HG03432 (cell line): ENCODE data around the gene SMIM13.

Experiments used
- ATAC-seq: cut with Tn5 transposase; IDR thresholded peaks from one replicate; pipeline ENCODE4 v1.9.1; 2021; ENCODE audit warnings: mild to moderate bottlenecking, moderate library complexity; ENCODE audit not compliant: unreplicated experiment

The SMIM13 gene

DNA sequence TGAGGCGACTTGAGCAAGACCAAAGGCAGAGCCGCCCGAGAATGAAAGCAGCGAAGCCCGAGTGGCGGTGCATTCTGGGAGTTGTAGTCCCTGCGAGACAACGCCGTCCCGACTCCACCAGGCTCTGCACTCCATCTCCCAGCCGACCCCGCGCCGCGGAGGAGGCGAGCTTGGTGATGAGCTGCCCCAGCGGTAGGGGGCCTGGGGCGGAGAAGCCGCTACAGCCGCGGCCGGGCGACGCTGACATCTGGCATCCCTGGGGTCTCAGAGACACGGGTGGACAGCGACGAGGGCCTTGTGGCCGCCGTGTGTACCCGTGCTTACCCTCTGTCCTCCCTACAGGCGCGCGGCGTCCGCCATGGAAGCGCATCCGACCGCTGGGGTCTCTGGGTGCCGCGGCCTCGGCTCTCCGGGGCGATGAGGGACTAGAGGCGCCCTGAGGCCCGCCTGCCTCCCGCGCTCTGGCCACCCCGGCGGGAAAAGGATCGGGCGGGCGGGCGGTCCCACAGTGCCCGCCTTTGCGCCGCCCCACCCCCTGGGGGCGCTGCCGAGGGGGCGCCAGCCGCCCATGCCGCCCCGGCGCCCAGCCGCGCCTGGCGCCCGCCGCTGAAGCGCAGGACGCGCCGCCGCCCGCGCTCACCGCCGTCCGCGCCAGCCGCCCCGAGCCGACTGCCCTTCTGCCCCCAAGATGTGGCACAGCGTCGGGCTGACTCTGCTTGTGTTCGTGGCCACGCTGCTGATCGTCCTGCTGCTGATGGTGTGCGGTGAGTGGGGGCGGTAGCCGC, at the start of gene SMIM13:
Gene SMIM13, plus strand, starts transcription at position 209 of the 785 bp plus-strand sequence. Its CDS starts 480 bp downstream, at position 689.
- peak; percentile 91 for ATAC-seq

DNA sequence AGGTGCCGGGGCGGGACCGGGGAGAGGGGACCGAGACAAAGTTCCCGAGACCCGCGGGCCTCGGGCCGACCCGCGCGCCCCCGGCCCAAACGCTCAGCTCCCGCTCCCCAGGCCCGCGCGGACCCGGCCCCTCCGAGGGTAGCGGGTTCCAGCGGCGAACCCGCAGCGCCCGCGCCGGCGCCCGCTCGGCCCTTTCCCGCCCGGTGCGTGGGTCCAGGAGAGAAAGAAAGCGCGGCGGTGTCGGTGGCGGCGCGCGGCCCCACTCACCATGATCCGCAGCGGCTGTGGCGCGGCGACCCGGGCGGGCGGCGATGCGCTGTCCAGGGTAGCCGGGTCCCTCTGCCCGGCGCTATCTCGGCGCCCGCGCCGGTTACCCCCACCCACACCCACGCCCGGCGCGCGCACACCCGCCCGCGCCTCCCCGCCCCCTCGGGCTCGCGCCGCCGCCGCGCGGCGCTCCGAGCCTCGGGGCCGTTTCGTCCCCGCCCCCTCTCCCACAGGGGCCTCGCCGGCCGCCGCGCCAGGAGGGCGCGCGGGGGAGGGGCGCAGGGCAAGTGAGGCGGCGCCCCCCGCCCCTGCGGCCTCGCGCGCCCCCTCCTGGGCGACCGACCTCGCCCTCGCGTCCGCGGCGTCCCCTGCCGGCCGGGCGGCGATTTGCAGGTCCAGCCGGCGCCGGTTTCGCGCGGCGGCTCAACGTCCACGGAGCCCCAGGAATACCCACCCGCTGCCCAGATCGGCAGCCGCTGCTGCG, 49.5 kb upstream of the SMIM13 start, which contains the start of gene ELOVL2:
Gene ELOVL2, minus strand, starts transcription at position 345 of the 751 bp plus-strand sequence. Its CDS starts 75 bp downstream, at position 270.
- ATAC-seq: peak; percentile 65

DNA sequence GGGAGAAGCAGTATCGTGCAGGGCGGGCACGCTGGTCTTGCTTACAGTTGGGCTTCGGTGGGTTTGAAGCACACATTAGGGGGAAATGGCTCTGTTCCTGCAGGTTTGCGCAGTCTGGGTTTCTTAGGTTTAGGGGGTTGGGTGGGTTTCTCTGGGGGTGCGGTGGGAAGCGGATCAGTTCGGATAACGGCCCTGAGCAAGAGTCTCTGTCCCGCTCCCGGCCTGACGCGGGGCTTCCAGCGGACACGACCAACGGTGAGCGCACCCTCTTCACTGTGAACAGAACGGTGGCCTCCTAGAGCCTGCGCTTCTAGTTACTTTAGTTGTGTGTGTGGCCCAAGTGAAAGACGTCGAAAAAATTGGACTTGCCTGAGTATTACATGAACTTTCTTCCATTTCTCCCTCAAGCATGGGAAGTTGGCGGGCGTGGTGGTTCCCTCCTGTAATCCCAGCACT, 48.9 kb upstream of the SMIM13 start:
- no peak for ATAC-seq

DNA sequence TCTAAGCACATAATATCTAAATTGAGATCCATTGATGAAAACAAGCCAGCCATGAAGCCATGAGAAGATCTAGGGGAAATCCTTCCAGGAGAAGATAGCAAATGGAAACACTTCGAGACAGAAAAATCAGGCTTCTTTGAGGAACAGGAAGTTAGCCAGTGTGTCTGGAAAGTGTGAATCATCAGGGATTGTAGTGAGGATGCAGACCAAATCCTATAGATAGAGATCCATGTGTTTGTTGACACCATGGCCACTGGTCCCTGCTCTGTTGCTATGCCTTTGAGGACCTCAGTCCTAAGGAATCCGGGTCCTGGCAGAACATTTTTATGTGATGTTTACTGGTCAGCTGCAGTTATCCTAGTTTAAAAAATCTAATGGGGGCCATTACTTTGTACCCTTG, 42.9 kb upstream of the SMIM13 start:
- no peak for ATAC-seq

DNA sequence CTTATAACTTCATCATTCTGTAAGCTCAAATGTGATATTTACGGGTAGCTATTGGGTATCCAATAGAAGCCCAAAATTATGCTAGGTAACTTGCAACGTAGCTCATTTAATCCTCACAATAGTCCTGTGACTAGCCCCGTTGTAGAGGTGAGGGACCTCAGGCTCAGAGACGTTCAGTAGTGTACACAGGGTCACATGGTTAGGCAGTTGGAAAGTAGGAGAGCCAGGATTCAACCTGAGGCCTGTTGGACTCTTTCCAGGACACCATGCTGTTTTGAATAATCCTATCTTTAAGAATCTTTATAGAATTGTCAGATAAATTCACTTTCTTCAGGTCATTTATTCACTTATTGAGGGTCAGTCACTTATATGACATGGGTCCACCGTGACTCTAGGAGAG, 40.3 kb upstream of the SMIM13 start:
- ATAC-seq: no peak

DNA sequence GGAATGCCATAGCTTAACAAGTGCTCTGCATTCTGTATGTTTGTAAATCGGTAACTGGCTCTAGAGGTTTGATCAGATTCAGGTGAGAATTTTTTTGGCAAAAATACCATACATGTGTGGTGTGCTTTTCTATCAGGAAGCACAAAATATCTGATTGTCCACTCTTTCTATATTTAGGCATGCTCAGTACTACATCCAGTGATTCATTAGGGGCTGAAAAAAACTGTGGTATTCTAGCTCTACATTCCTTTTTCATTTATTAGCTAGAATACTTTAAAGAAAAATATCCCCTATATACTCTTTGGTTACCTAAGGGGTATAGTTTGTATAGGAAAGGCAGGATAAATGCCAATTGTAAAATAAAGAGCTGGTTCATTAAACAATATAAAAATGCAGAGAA, 38.9 kb upstream of the SMIM13 start:
- ATAC-seq: no peak

DNA sequence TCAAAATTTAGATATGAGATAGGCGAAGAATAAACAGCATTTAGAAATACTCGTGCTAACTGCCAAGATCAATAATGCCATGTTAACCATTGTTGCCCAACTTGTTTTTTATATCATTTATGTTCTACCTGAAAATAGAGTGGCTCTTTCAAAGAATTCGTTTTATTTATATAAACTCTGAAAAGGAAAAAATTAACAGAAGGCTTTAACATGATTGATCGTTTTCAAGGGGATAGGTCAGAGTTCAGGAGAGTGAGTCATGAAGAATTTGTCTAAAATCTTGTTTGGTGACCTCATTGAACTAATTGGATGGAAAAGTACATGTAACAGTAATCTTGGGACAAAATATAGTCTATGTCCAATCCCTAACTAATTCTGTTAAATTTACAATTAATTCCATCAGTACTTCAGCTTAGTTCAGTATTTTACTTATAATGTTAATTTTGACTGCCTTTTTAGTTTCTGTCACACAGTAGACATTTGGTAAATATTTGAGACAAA, 38.5 kb upstream of the SMIM13 start:
- no peak for ATAC-seq

DNA sequence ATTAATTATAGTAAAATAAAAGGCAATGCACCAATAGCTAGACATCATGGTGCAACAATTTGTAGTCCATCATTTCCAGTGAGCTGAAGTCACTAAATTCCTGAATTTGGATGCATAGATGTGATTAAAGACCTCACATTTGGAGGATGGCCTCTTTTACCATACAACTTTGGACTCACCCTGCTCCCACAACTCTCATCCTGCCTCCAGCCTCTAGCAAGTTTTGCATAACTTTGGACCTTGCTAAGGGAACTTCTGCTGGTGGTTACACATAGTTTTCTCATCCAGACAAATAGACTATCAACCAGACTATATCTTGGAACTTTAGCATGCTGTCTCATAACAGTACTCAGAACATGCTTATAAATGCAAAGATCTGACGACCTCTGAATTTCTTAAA, 36.8 kb upstream of the SMIM13 start:
- ATAC-seq: no peak

DNA sequence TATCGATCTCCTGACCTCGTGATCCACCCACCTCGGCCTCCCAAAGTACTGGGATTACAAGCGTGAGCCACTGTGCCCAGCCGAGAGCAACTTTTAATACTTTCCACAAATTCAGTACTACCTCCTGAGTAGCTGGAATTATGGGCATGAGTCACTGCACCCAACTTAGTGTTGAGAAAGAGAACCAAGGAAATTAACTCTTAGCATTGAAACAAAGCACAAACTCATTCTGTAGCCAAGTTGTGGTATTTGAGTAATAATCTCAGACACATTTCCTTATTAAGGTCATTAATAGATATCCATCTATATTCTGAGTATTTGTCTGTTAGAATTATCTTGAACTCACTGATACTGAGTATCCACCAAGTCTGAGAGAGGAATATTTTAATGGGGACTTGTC, 35.2 kb upstream of the SMIM13 start:
- no peak for ATAC-seq

DNA sequence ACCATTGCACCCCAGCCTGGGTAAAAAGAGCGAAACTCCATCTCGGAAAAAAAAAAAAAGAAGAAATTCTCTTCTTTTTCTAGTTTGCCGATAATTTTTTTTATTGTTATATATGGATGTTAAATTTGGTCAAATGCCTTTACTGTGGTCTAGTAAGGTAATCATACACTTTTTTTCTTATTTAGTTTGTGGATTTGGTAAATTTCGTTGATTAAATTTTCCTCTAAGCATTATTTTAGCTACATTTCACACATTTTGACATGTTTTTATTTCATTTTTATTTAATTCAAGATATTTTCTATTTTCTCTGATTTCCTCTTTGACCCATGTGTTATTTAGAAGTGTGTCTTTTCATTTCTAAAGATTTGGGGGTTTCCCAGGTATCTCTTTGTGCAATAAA, 31.6 kb upstream of the SMIM13 start:
- ATAC-seq: no peak

DNA sequence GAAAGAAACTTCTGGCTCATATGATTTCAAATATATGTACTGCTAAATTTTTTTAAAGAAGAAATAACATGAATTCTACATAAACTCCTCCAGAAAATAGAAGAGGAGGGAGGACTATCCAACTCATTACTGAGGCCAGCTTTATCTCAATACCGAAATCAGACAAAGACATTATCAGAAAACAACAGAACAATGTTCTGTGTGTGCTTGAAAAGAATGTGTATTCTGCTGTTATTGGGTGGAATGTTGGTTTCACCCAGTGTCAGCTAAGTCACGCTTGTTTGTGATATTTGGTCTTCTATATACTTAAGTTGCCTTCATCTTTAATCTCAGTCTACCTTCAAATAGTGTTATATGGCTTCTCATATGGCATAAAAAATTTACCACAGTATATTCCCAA, 30.9 kb upstream of the SMIM13 start:
- ATAC-seq: no peak

DNA sequence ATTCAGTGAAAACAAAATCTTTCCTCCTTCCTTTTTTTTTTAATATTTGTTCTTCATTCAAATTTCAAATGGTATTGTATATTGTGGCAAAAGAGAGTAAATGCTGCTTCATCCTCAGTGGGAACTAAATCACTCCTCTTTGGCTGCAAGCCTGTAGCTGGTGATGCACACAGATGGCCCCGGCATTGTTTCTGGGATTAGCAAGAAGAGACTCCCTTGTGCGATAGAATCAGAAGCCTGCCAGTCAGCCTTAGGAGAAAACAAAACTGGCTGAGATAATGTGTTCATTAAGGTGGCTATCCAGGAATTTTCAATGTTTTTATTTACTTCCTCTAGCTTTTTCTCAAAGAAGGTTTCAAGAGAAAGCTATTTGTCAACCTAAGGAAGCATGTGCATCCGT, 28.8 kb upstream of the SMIM13 start:
- ATAC-seq: no peak

DNA sequence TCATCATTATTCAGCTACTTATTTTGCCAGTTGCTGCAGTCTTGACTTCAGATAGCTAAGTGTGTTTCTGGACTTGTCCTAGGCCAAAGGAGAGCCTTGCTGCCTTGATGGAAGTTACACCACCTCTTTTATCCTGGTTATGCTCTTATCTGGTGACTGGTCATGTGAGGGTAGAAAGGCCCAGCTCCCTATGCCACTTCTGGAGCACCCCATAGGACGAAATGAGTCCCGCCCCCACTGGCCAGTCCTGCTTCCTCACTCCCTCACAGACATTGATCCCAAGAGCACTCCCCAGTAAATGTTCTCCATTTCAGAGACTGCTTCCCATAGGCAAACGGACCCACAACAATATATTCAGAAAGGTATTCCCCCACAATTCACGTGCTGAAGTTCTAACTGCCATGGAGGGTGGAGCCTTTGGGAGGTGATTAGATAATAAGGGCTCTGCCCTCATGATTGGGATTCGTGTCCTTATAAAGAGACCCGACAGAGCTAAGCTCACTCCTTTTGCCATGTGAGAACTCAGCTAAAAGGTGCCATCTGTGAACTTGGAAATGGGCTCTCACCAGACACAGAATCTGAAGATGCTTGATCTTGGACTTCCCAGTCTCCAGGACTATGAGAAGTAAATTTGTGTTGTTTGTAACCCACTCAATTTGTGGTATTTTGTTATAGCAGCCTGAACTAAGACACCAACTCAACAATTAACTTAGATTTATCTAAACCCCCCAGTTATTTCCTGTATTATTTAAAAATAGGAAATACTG, 28.0 kb upstream of the SMIM13 start:
- no peak for ATAC-seq

DNA sequence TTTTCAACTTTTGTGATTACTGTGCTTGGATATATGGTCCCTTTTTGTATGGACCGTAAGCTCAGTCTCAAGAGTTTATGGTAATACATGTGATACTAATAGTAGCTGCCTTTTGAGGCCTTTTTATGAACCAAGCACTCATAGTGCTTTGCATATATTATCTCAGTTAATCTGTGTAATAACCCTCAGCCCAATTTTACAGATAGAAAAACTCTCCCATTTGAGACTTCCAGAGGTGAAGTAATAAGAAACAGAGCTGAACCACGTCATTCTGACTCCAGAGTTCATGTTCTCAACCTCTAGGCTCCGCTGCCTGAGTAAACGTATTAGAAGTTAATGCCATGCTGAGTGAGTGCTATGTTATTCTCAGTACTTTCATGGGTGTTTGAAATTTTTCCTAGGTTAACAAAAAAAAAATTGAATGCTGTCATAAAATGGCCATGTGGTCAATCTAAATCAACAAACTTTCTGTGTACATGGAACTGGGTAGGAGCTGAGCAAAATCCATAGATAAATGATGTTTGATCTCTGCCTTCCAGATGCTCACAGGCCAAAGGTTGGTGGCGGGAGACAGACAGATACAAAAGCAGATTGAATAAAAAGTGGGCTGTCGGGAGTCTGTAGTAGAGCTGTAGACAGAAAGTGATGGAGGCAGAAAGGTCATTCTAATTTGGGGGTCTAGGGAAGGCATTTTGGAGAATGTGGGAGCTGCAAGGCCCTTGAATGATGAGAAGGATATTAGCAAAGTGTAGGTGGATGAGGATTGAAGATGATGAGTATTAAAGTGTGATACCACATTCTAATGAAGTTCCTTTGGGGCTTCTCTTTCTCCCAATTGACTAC, 26.9 kb upstream of the SMIM13 start:
- no peak for ATAC-seq

DNA sequence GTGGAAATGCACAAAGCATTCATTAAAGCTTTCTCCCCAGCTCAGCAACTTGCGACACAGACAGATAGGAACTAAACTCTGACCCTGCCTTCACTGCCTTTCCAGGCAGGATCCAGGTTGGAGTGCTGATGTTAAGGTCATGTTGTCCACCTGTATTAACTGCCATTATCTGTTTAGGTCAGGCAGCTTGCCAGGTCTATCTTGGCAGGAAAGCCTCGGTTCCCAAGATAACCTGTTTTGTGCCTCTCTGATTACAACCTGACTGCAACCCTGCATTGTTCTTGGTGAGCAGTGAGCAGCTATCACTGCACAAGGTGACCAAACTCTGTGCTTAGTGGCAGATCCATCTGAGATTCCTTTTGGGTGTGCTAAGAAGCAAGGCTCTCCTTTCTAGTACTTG, 26.3 kb upstream of the SMIM13 start:
- ATAC-seq: no peak

DNA sequence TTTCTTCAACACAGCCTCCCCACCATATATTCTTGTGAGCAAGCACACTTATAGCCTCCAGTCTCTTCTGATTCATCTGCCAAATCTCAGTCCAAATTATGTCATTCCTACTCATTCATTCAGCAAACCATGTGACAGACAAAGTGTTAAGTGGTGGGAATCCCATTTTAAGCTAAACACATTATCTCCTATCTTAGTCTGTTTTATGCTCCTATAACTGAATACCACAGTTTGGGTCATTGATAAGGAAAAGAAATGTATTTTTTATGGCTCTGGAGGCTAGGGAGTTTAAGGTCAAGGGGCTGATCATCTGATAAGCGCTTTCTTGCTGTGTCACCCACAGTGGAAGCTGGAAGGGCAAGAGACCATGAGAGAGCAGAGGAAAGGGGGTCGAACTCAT, 23.9 kb upstream of the SMIM13 start:
- ATAC-seq: no peak

DNA sequence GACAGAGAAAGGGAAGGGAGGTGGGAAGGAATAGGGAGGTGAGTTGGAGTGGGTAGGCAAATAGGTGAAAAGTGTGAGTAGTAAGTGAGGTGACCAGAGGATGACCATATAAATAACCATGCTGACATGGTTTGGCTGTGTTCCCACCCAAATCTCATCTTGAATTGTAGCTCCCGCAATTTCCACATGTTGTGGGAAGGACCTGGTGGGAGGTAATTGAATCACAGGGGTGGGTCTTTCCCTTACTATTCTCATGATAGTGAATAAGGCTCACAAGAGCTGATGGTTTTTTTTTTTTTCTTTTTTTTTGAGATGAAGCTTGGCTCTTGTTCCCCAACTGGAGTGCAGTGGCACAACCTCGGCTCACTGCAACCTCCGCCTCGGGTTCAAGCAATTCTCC, 21.5 kb upstream of the SMIM13 start:
- no peak for ATAC-seq

DNA sequence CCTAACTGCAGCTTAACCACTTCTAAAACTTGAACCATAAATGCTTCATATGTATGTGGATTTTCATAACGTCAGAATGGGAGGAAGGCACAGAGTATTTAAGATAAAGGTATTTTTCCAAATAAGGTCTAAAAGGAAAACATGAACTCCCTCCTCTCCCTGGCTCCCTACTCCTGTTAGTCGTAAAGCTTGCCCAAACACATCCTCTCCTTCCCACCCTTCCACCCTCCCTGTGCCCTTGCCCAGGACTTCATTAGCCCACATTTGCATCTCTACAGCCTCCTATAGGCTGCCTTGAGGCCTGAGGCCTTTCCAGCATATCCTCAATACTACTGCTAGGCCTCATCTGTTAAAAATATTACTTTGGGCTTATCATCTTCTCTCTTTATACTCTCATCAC, 17.1 kb upstream of the SMIM13 start:
- ATAC-seq: no peak

DNA sequence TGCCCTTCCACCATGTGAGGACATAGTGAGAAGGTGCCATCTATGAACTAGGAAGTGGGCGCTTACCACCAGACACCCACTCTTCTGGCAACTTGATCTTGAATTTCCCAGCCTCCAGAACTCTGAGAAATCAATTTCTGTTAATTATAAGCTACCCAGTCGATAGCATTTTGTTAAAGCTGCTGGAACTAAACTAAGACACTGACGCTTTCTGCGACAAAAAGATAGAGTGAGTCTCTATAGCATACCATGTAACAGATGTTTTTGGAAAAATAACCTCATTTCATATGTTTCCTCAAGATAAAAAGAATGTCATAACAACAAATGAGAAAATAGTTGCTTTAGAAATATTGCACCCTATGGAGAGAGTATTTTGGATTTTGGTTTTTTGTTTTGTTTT, 15.4 kb upstream of the SMIM13 start:
- no peak for ATAC-seq

DNA sequence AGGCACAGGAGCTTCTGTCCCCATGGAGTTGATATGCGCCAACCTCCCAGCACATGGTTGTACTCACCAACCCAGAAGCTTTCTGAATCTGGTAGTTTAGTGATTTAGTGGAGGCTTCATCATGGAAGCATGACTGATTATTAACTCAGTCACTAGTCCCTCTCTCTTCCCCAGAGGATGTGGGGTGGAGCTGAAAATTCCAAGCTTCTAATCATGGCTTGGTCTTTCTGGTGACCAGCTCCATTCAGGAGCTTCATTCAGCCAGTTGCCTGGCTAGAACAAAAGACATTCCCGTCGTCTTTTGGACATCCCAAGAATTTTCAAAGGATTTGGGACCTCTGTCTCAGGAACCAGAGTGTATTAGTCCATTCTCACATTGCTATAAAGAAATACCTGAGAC, 13.3 kb upstream of the SMIM13 start:
- no peak for ATAC-seq
